GM23338 (cell line): Measurements from ENCODE around the gene PIRT. TPM values are rescaled to one million over a fixed set of nuclear protein-coding genes. Genes with fewer than 3 reads are reported as not detected.
A peak's percentile ranks its signal among the peaks of the same experiment; 100 is the strongest.

Source experiments
- ATAC-seq: fragments of 200-7000 bp; cut with Tn5 transposase; 3 replicates; pipeline ENCODE4 v1.9.1; 2020
- DNase-seq: peaks from one replicate; pipeline ENCODE4 v3.0.0-alpha.2; 2015; ENCODE audit warnings: low spot score
- H2AFZ ChIP-seq: fragments of 200-600 bp; sonication (generic); 2 replicates; pipeline ENCODE4 v1.8.0; 2016; ENCODE audit warnings: antibody characterized with exemption, mild to moderate bottlenecking, moderate library complexity
- H3F3A ChIP-seq: fragments of 200-600 bp; sonication (generic); replicated peaks from 2 replicates; pipeline ENCODE4 v1.8.0; 2017; ENCODE audit warnings: antibody characterized with exemption, mixed run types, low read depth
- H3K27ac ChIP-seq: fragments of 200-600 bp; sonication (generic); 2 replicates; pipeline ENCODE4 v1.6.1; 2016; ENCODE audit warnings: low read depth
- H3K27me3 ChIP-seq: fragments of 200-600 bp; sonication (generic); 2 replicates; pipeline ENCODE4 v1.8.0; 2016; ENCODE audit warnings: mild to moderate bottlenecking, mixed run types, moderate library complexity; ENCODE audit not compliant: insufficient read depth
- H3K36me3 ChIP-seq: fragments of 200-600 bp; sonication (generic); 2 replicates; pipeline ENCODE4 v1.8.0; 2016; ENCODE audit warnings: mild to moderate bottlenecking; ENCODE audit not compliant: insufficient read depth
- H3K4me1 ChIP-seq: fragments of 200-600 bp; sonication (generic); 2 replicates; pipeline ENCODE4 v1.8.0; 2016; ENCODE audit warnings: mild to moderate bottlenecking, moderate library complexity; ENCODE audit not compliant: insufficient read depth
- H3K4me2 ChIP-seq: fragments of 200-600 bp; sonication (generic); 2 replicates; pipeline ENCODE4 v1.7.1; 2017; ENCODE audit warnings: mixed run types
- H3K4me3 ChIP-seq: fragments of 200-600 bp; sonication (generic); 2 replicates; pipeline ENCODE4 v1.6.1; 2016; ENCODE audit warnings: mixed run types
- H3K79me2 ChIP-seq: fragments of 200-600 bp; sonication (generic); replicated peaks from 2 replicates; pipeline ENCODE4 v1.8.0; 2017; ENCODE audit warnings: mild to moderate bottlenecking; ENCODE audit not compliant: insufficient read depth
- H3K9me2 ChIP-seq: fragments of 200-600 bp; sonication (generic); 2 replicates; pipeline ENCODE4 v1.8.0; 2017; ENCODE audit not compliant: insufficient read depth
- H4K20me1 ChIP-seq: fragments of 200-600 bp; sonication (generic); replicated peaks from 2 replicates; pipeline ENCODE4 v1.8.0; 2017; ENCODE audit warnings: mild to moderate bottlenecking; ENCODE audit not compliant: insufficient read depth
- H3K27ac Mint-ChIP-seq: 2 replicates; pipeline ENCODE4 v1.8.0; 2020; ENCODE audit warnings: inconsistent platforms, mild to moderate bottlenecking, moderate library complexity, mixed read lengths
- H3K27me3 Mint-ChIP-seq: 3 replicates; pipeline ENCODE4 v1.8.0; 2022; ENCODE audit warnings: low read depth, mild to moderate bottlenecking, moderate library complexity, mixed read lengths, inconsistent platforms; ENCODE audit not compliant: insufficient read depth, poor library complexity
- H3K36me3 Mint-ChIP-seq: 3 replicates; pipeline ENCODE4 v1.8.0; 2021; ENCODE audit warnings: low read depth, mild to moderate bottlenecking, inconsistent platforms, moderate library complexity, mixed read lengths
- H3K4me1 Mint-ChIP-seq: 3 replicates; pipeline ENCODE4 v1.8.0; 2020; ENCODE audit warnings: mild to moderate bottlenecking, inconsistent platforms, mixed read lengths
- H3K4me3 Mint-ChIP-seq: 3 replicates; pipeline ENCODE4 v1.8.0; 2021; ENCODE audit warnings: moderate library complexity, mild to moderate bottlenecking, inconsistent platforms, mixed read lengths
- H3K9me3 Mint-ChIP-seq: 3 replicates; pipeline ENCODE4 v1.8.0; 2020; ENCODE audit warnings: moderate library complexity, mild to moderate bottlenecking, inconsistent platforms, mixed read lengths
- CREB1 ChIP-seq: fragments of 250-450 bp; sonication (Bioruptor Pico); IDR thresholded peaks from 2 replicates; pipeline ENCODE4 v1.5.0; 2020; ENCODE audit warnings: low read depth, mild to moderate bottlenecking, moderate library complexity
- EZH2 ChIP-seq: fragments of 200-600 bp; sonication (generic); IDR thresholded peaks from one replicate; pipeline ENCODE4 v1.8.0; 2017; ENCODE audit warnings: antibody characterized with exemption, mild to moderate bottlenecking, low read depth; ENCODE audit not compliant: unreplicated experiment
- EZH2phosphoT487 ChIP-seq: fragments of 200-600 bp; sonication (generic); IDR thresholded peaks from one replicate; pipeline ENCODE4 v1.8.1; 2018; ENCODE audit warnings: antibody characterized with exemption; ENCODE audit not compliant: unreplicated experiment
- NANOG ChIP-seq: IDR thresholded peaks from 2 replicates; pipeline ENCODE4 v1.6.1; 2016; ENCODE audit warnings: antibody characterized with exemption, borderline replicate concordance
- POLR2AphosphoS5 ChIP-seq: IDR thresholded peaks from 2 replicates; pipeline ENCODE4 v1.6.1; 2016; ENCODE audit warnings: antibody characterized with exemption, low read depth
- REST ChIP-seq: IDR thresholded peaks from one replicate; pipeline ENCODE4 v1.6.1; 2018; ENCODE audit warnings: antibody characterized with exemption; ENCODE audit not compliant: unreplicated experiment
- ZNF114 ChIP-seq: fragments of 250-450 bp; sonication (Bioruptor Pico); IDR thresholded peaks from 2 replicates; pipeline ENCODE4 v1.5.0; 2020; ENCODE audit warnings: mild to moderate bottlenecking, moderate library complexity
- ZNF331 ChIP-seq: fragments of 250-450 bp; sonication (Bioruptor Pico); IDR thresholded peaks from 2 replicates; pipeline ENCODE4 v1.5.0; 2020; ENCODE audit warnings: low read depth, mild to moderate bottlenecking, moderate library complexity
- polyA plus RNA-seq: library from polyadenylated mRNA; unstranded; fragments of >200 nt; fragmentation: Nextera tagmentation; extraction: Ambion mirVana; gene quantifications from 2 replicates; pipeline ENCODE4 v1.2.1, GENCODE V29; 2016
- total RNA-seq: library from RNA; depleted of rRNA; stranded (reverse); fragments of >200 nt; shearing (Covaris generic); gene quantifications from 2 replicates; pipeline ENCODE4 v1.2.3, GENCODE V29; 2014

Gene PIRT
- total and polyA plus RNA-seq, 2 experiments from 2014 or later: not detected

- no peaks in the 10 kb centered on the region for H3K36me3 ChIP-seq
- no peaks in the 10 kb centered on the region; the same call in 2 of the 3 replicates for H3K36me3 Mint-ChIP-seq
- ATAC-seq: no peak
- H3K9me3 Mint-ChIP-seq: no peaks in the 10 kb centered on the region; the same call in 2 of the 3 replicates
- no peaks in the 10 kb centered on the region for H3K79me2 ChIP-seq
- peaks cover 3% of the 10 kb centered on the region for H3K27me3 Mint-ChIP-seq
- H3K27ac ChIP-seq: no peak overlapping the region
- no peaks in the 10 kb centered on the region for H3K9me2 ChIP-seq
- H3K4me1 ChIP-seq: no peaks in the 10 kb centered on the region
- no peak overlapping the region for H3K4me3 Mint-ChIP-seq
- H3K4me1 Mint-ChIP-seq: peaks cover 7% of the 10 kb centered on the region; the same call in 2 of the 3 replicates
- H3K4me2 ChIP-seq: no peak overlapping the region
- H3F3A ChIP-seq: no peaks in the 10 kb centered on the region
- no peak for TF ChIP-seq EZH2
- peak; percentile 57; the same call in 1 of the 2 replicates for TF ChIP-seq CREB1
- no peak overlapping the region for H3K27ac Mint-ChIP-seq
- no peaks in the 10 kb centered on the region for H3K27me3 ChIP-seq
- no peak overlapping the region for H3K4me3 ChIP-seq
- peak; percentile 16 for DNase-seq
- H2AFZ ChIP-seq: no peak overlapping the region
- H4K20me1 ChIP-seq: no peaks in the 10 kb centered on the region
Measured at GRCh38 chr17:10807704-10808128, 30.2 kb downstream of the PIRT start.

GRCh38 chr17:10806545-10807262 is 31.2 kb downstream of the PIRT start:
- Mint-ChIP-seq H3K27me3 (peaks cover 3% of the 10 kb centered on the region), H3K4me3 (no peak overlapping the region), H3K27ac (no peak overlapping the region), H3K36me3 (no peaks in the 10 kb centered on the region; the same call in 2 of the 3 replicates), H3K4me1 (peaks cover 7% of the 10 kb centered on the region; the same call in 2 of the 3 replicates), H3K9me3 (no peaks in the 10 kb centered on the region; the same call in 2 of the 3 replicates)
- Histone ChIP-seq H3F3A (no peaks in the 10 kb centered on the region), H3K27me3 (no peaks in the 10 kb centered on the region), H3K4me1 (no peaks in the 10 kb centered on the region), H3K4me2 (no peak overlapping the region), H2AFZ (no peak overlapping the region), H4K20me1 (no peaks in the 10 kb centered on the region), H3K36me3 (no peaks in the 10 kb centered on the region), H3K79me2 (no peaks in the 10 kb centered on the region), H3K4me3 (no peak overlapping the region), H3K9me2 (no peaks in the 10 kb centered on the region), H3K27ac (no peak overlapping the region)
- TF ChIP-seq NANOG: no peak
- TF ChIP-seq POLR2AphosphoS5: no peak
- no peak for TF ChIP-seq REST
- no peak for TF ChIP-seq ZNF114 (CRISPR knock-in tag)
- no peak for TF ChIP-seq EZH2phosphoT487
- TF ChIP-seq ZNF331 (CRISPR knock-in tag): no peak
- TF ChIP-seq CREB1: no peak
- no peak for DNase-seq
- ATAC-seq: no peak
